Heart right ventricle (tissue), 16 donors: ENCODE data around the gene TNNT1. TPM values are rescaled to one million over a fixed set of nuclear protein-coding genes. Genes with fewer than 3 reads are reported as not detected.

Experiments used
- ATAC-seq, 8 donors: fragments of 200-7000 bp; cut with Tn5 transposase; one replicate each; pipeline ENCODE4 v1.9.1; 2020; ENCODE audit warnings: mild to moderate bottlenecking in 8 of 8, moderate library complexity in 8 of 8, moderate number of reproducible peaks in 1 of 8
- DNase-seq, 2 donors: peaks; one replicate each; pipeline ENCODE4 v3.0.0-alpha.2; 2020
- H3K27ac ChIP-seq, 10 donors: fragments of 200-600 bp; sonication (generic) in 2 of 10; one replicate each; pipeline versions ENCODE4 v1.5.0 to v1.8.0; 2020 to 2022; ENCODE audit warnings: mild to moderate bottlenecking in 3 of 10
- H3K27me3 ChIP-seq, 7 donors: fragments of 200-600 bp; one replicate each; pipeline ENCODE4 v1.8.0; 2021 to 2022; ENCODE audit warnings: mild to moderate bottlenecking in 2 of 7
- H3K36me3 ChIP-seq, 9 donors: fragments of 200-600 bp; sonication (generic) in 1 of 9; one replicate each; pipeline versions ENCODE4 v1.5.0 to v1.8.0; 2020 to 2022; ENCODE audit warnings: mild to moderate bottlenecking in 2 of 9
- H3K4me1 ChIP-seq, 9 donors: fragments of 200-600 bp; sonication (generic) in 1 of 9; one replicate each; pipeline versions ENCODE4 v1.5.0 to v1.8.0; 2020 to 2022; ENCODE audit warnings: mild to moderate bottlenecking in 4 of 9
- H3K4me3 ChIP-seq, 10 donors: fragments of 200-600 bp; sonication (generic) in 2 of 10; one replicate each; pipeline versions ENCODE4 v1.5.0 to v1.8.0; 2020 to 2022; ENCODE audit warnings: mild to moderate bottlenecking in 7 of 10, moderate library complexity in 2 of 10
- H3K9me3 ChIP-seq, 11 donors: fragments of 200-600 bp in 10 of 11; sonication (generic) in 2 of 11; one replicate each; pipeline versions ENCODE4 v1.5.0 to v1.8.0; 2013 to 2022; ENCODE audit warnings: mild to moderate bottlenecking in 2 of 11, control low read depth in 1 of 11, moderate library complexity in 1 of 11
- WGBS, 2 donors: extraction: QIAGEN DNeasy Blood & Tissue Kit; methylation state at CpG; one replicate each; pipeline ENCODE4 v1.1.7; 2013; ENCODE audit warnings: inconsistent platforms in 1 of 2; 5-methylcytosine and 5-hydroxymethylcytosine counted together
- intact Hi-C, 10 donors: fragments of 100-400 bp; cut with DNase I; formaldehyde crosslinking; loops; one replicate each; pipeline versions ENCODE4 v1.11.1 to v1.14.2; 2022
- polyA plus RNA-seq, 2 donors: library from polyadenylated mRNA; stranded (reverse); fragments of 200-250 nt; gene quantifications; one replicate each; pipeline ENCODE4 v1.2.3, GENCODE V29; 2013
- total RNA-seq, 10 donors: library from RNA; stranded (reverse); fragmentation: NEBNext Ultra II Directional in 3 of 10; extraction: Animal tissue kit (Norgen Biotek cat#: 25700) in 3 of 10; gene quantifications; one replicate each; pipeline versions ENCODE4 v1.2.1 to v1.2.4, GENCODE V29; 2021 to 2023
- TF ChIP-seq, protein P1 (sequence below), 9 donors: fragments of 200-600 bp; sonication (generic) in 2 of 9; IDR thresholded peaks; one replicate each; pipeline versions ENCODE4 v1.5.0 to v1.8.0; 2021 to 2022; ENCODE audit warnings: antibody characterized with exemption in 9 of 9, mild to moderate bottlenecking in 5 of 9, moderate library complexity in 1 of 9
- donor health status: Arrhythmogenic right ventricular cardiomyopathy.
- donor health status: ischemic (EF 13 %, LVEDD 7.1; RV severe dilation, severe dysfunction).
- donor health status: healthy with polysubstance abuse.
- donor health status: DM: no; HTN: yes; CAD: no.
- donor health status: DM: no; HTN: no; CAD: no.
- donor health status: ischemic (EF 25% LVEDD 6.9; RV normal size, moderate dysfunction).
- donor health status: ischemic (EF 25% LVEDD 5.7; RV mildly dilated, moderate dysfunction).
- donor health status: healthy.
- donor health status: DM: yes; HTN: yes; CAD: no.
- donor health status: Ischemic cardiomyopathy.
- donor health status: ischemic (EF 35%, LVEDD 5.7; RV mildly dilated, moderate dysfunction).
- donor health status: nonischemic (EF 11% LVEDD 7.7; RV severe dilation, severe dysfunction).
- donor health status: DM: yes; HTN: yes; CAD: no.
- donor health status: PGD.
- donor health status: ischemic (EF 29% LVEDD 5.4; RV normal size, mild dysfunction).
- donor health status: nonischemic (EF 23%, LVEDD 6.1; RV moderate dilation, normal function).

Gene TNNT1
- total and polyA plus RNA-seq, 12 donors: 19.7 to 721 (median 97.1) TPM

GRCh38 chr19:55112777-55113569 lies 36.0 kb downstream of the TNNT1 start:
- no peak for DNase-seq
- H3K4me3 ChIP-seq: peak overlapping the region in 7 of 10 donors; percentile 11 to 98 (median 24)
- intact Hi-C loops: loop anchor here in 1 of 10 donors (10.0 kb wide), 1 partner anchor 48 kb away; the partner anchor contains the start of gene RDH13
- WGBS, 2 donors: 50 to 52% methylated on average over 23 of the region's 23 CpGs
- peak overlapping the region; percentile 82 to 99 (median 96) for H3K27ac ChIP-seq
- H3K9me3 ChIP-seq: no peaks in the 10 kb centered on the region
- H3K36me3 ChIP-seq: peaks cover 0 to 45% (median 0%) of the 10 kb centered on the region in 9 donors
- no peaks in the 10 kb centered on the region for H3K27me3 ChIP-seq
- peaks cover 35 to 66% (median 51%) of the 10 kb centered on the region in 9 donors for H3K4me1 ChIP-seq
- TF ChIP-seq, protein P1, sequence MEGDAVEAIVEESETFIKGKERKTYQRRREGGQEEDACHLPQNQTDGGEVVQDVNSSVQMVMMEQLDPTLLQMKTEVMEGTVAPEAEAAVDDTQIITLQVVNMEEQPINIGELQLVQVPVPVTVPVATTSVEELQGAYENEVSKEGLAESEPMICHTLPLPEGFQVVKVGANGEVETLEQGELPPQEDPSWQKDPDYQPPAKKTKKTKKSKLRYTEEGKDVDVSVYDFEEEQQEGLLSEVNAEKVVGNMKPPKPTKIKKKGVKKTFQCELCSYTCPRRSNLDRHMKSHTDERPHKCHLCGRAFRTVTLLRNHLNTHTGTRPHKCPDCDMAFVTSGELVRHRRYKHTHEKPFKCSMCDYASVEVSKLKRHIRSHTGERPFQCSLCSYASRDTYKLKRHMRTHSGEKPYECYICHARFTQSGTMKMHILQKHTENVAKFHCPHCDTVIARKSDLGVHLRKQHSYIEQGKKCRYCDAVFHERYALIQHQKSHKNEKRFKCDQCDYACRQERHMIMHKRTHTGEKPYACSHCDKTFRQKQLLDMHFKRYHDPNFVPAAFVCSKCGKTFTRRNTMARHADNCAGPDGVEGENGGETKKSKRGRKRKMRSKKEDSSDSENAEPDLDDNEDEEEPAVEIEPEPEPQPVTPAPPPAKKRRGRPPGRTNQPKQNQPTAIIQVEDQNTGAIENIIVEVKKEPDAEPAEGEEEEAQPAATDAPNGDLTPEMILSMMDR (IDR thresholded peaks at IDR 0.05): peak in 1 of 9 donors; percentile 29
- peak in 4 of 8 donors; percentile 1 to 19 (median 4) for ATAC-seq

DNA sequence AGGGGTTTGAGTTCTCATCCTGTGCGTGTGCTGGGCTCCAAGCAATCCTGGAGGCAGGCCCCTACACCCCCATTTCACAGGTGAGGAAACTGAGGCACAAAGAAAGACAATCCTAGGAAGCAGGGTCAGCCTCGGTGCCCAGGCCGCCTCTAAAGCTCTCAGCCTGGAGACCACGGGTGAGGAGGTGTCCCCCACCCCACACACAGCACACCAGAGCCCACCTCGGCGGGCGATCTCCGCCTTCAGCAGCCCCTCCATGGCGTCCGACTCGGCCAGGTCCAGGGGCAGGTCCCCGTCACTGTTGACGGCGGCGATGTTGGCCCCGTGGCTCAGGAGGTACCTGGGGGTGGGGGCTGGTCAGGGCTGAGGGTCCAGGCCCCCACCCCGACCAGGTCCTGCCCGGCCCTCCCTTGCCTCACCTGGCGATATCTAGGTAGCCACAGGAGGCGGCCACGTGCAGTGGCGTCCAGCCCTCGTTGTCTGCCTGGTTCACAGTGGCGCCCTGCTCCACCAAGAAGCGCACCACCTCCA lies 36.7 kb downstream of the TNNT1 start:
- no peak for DNase-seq
- ATAC-seq: no peak
- 88 to 90% methylated on average over 25 of the region's 25 CpGs for WGBS, 2 donors

GRCh38 chr19:55111238-55111831 lies 37.7 kb downstream of the TNNT1 start:
- no peaks in the 10 kb centered on the region for H3K27me3 ChIP-seq
- 51 to 53% methylated on average over 21 of the region's 21 CpGs for WGBS, 2 donors
- intact Hi-C loops: loop anchor here in 1 of 10 donors (10.0 kb wide), 1 partner anchor 47 kb away; the partner anchor contains the start of gene RDH13
- peaks cover 35 to 63% (median 50%) of the 10 kb centered on the region in 9 donors for H3K4me1 ChIP-seq
- H3K4me3 ChIP-seq: no peak overlapping the region
- no peak for ATAC-seq
- TF ChIP-seq, protein P1 (IDR thresholded peaks at IDR 0.05): no peak
- no peaks in the 10 kb centered on the region for H3K9me3 ChIP-seq
- peak overlapping the region; percentile 53 to 99 (median 96) for H3K27ac ChIP-seq
- H3K36me3 ChIP-seq: peaks cover 0 to 56% (median 0%) of the 10 kb centered on the region in 9 donors
- no peak for DNase-seq

More for the DNA sequence above, 36.7 kb downstream of the TNNT1 start:
- TF ChIP-seq, protein P1 (IDR thresholded peaks at IDR 0.05): no peak
- H3K36me3 ChIP-seq: peaks cover 0 to 46% (median 0%) of the 10 kb centered on the region in 9 donors
- H3K27me3 ChIP-seq: no peaks in the 10 kb centered on the region
- no peak overlapping the region for H3K4me3 ChIP-seq
- peak overlapping the region; percentile 82 to 99 (median 96) for H3K27ac ChIP-seq
- intact Hi-C loops: loop anchor here in 1 of 10 donors (10.0 kb wide), 1 partner anchor 48 kb away; the partner anchor contains the start of gene RDH13
- H3K4me1 ChIP-seq: peaks cover 35 to 65% (median 50%) of the 10 kb centered on the region in 9 donors
- no peaks in the 10 kb centered on the region for H3K9me3 ChIP-seq
